Measurements from ENCODE around the gene YWHAG.
"Not testable (repeated sequence)": the region's sequence is repeated elsewhere in the genome, so short reads cannot be mapped to it uniquely, and the experiment has no call there.

YWHAG gene

GRCh38 chr7:76292911-76293310, 65.9 kb downstream of the YWHAG start:
- DNase-seq: not testable (repeated sequence)

DNA sequence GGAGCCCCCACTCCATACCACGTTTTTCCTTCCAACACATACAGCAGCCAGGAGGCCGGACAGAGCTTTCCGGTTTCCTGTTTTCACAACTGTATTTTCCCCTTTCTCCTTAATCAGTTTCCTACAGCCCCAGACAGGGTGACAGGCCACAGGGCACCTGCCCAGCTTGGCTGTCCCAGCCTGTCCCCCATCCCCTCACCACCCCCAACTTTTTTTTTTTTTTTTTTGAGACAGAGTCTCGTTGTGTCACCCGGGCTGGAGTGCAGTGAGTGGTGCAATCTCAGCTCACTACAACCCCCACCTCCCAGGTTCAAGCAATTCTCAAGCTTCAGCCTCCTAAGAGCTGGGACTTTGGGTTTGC, 66.6 kb downstream of the YWHAG start:
- DNase-seq: no peak

DNA sequence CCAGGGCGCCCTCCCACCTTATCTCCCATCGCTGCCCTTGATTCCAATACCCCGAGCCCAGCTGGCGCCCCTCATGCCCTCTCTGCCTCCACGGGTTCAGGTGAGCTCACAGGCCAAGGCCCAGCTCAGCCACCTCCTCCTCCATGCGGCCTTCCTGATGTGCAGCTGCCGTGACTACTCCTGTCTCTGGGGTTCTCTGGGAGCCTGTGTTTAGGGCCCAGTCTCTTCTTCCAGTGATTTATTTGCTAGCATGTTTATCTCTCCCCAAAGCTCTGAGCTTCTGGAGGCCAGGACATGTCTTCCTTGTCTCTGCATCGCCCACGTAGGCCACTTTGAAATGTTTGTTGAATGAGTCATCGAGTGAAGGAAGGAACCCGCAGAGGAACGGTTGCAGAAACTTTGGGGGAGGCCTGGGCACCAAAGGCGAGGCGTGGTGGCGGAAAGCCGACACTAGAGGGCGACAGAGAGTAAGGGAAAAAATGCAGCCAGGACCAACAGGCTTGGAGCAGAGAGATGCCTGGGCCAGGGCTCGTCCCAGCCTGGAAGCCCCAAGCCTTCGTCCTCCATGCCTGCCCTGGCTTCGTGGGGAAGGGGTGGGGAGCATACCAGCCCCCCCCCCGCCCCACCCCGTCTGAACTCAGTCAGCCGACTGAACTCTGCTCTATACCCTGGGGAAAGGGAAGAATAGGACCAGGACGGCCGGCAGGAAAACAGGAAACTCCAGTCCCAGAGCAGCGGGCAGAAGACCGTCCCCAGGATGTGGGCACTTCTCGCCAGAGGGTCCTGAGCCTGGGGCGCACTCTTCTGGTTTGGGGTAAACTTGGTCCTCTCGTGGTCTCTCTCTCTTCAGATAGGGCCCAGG, 67.2 kb downstream of the YWHAG start:
- peak; percentile 82 to 92 for DNase-seq

GRCh38 chr7:76290847-76291350, 67.9 kb downstream of the YWHAG start:
- not testable (repeated sequence) for DNase-seq

DNA sequence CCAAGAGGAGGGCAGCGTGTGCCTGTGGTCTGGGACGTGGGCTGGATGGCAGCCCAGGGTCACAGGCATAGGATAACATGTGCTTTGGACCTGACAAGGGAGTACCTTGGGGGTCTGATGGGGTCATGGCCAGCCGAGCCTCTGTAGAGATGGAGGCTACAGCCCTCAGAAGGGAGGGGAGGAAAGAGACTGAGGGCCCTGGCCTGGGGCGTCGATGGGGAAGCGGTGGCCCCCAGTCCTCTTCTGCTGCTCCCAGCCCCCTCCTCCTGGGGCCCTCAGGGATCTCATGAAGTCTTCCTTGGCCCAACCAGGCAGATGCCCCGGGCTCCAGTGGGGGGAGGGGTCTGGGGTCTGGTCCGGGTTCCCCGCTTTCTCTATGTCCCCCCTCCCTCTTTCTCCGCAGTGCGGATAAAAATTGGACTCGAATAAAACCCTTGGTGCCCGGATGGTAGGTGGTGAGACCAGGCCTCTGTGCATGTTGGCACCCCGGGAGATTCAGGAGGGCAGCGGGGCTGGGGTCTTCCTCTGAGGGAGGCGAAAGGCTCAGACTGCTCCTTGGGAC, 71.9 kb downstream of the YWHAG start:
- DNase-seq: no peak

DNA sequence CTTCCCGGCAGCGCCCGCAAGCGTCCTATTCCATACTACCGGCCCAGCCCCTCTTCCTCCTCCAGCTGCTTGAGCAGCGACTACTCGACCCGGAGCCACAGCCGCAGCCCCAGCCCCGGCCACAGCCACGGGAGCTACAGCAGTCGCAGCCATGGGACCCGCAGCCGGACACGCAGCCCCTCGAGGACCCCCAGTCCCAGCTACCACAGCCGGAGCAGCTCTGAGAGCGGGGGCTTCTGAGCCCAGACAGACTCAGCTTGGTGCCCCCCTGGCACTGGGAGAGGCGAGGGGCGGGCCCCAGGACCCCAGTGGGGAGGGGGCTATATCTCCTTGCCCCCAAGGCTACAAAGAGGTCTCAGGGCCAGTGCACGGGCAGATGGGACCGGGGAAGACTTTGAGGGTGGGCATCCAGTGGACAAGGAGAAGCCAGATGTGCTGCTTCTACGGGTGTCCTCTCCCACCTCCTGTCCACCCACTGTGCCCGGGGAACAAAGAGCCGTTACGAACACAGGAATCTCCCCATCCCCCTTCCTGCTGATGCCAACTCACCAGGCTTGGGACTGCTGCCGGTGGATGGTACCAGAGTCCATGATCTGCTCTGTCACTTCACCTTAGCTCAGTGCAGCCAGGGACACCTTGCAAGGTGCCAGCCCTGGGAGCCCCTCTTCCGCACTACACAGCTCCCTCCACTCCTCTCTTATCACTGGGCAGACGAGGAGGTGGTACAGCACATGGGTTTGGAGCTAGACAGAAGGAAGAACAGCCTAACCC, 73.0 kb downstream of the YWHAG start:
- no peak for DNase-seq

DNA sequence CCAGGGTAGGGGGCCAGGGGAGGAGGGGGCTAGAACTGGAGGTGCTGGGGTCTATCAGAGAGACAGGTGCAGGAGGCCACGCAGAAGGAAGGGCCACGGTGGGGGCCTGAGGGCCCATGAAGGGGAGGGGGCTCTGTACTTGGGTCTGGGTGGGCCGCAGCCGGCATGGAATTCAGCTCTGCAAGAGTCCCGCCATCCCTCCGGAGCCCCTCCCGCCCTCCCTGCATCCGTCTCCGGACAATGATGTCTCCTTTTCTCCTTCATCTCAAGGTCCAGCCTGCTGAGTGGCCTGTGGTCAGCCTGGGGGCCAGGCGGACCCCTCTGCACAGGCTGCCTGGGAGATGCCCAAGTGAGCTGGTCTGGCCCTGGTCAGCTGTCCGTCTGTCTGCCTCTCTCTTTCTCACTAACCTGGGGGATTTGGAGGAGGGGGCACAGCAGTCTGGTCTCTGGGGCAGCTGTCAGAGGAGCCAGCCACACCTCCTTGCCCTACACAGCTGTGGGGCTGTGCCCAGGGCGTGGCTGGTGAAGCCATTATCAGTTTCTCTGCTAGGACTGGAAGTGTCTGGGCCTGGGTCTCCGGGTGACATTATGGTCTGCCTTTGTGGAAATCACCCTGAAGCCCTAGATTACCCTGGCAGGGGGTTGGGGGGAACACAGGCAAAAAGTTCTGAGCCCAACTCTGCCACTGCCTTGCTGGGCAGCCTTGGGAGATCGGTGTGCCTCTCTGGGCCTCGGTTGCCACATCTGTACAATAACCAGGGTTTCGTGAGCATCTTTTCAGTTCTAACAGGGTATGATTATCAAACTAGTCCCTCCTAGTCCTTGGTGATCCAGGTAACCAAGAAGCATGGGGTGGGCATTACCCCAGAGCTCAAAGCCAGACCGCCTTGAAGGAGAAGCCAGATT, 75.3 kb downstream of the YWHAG start:
- no peak for DNase-seq

GRCh38 chr7:76282344-76283253, 76.2 kb downstream of the YWHAG start:
- DNase-seq: no peak

- DNase-seq: no peak
Measured at GRCh38 chr7:76281706-76282343, 77.0 kb downstream of the YWHAG start.

DNA sequence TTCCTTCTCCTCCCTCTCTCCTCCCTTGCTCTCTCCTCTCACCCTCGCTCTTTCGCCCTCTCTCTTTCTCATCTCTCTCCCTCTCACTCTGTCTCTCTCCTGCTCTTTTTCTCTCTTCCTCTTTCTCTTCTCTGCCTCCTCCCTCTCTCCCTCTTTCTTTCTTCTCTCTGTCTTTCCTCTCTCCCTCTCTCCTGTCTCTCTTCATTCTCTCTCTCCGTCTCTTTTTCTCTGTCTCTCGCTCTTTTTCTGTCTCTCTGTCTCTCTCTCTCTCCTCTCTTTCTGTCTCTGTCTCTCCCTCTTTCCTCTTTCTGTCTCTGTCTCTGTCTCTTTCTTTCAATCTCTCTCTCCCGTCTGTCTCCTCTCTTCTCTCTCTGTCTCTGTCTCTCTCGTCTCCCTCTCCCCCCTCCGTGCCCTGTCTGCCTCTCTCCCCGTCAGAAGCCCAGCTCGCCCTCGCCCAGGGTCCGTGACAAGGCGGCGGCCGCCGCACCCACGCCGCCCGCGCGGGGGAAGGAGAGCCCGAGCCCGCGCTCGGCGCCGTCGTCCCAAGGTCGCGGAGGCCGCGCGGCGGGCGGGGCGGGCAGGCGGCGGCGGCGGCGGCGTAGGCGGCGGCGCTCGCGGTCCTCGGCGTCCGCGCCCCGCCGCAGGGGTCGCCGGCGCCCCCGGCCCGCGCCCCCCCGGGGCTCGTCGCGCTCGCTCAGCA, 77.6 kb downstream of the YWHAG start:
- no peak for DNase-seq

- no peak for DNase-seq
Measured at GRCh38 chr7:76280408-76280807, 78.4 kb downstream of the YWHAG start.

DNA sequence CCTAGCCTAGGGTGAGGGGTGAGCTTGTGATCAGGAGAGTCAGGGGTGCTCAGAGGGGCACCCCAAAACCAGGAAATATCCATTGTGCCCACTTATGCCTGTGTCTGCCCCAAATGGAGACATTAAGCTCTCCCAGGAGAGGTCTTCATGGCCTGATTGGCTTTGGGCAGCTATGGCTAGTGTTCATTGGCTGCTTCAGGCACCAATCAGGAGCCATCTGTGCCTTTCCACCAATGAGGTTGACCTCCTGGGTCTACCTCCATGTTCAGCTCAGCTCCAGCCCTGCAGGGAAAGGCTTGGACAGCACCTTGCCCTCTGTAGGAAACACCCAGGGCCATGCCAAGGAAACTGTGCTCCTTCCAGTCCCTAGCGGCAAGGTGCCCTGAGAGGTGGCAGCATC, 80.3 kb downstream of the YWHAG start:
- no peak for DNase-seq
